OCI-LY3 (cell line): ENCODE results near the gene HIVEP3.

Experiments
- CTCF ChIP-seq: fragments of 200-600, 300-600 bp; sonication (generic); IDR thresholded peaks from 2 replicates; pipeline ENCODE4 v1.5.1; 2014; ENCODE audit warnings: antibody characterized with exemption, low read length, low read depth
- EZH2phosphoT487 ChIP-seq: fragments of 200-600 bp; shearing (Covaris generic); IDR thresholded peaks from 2 replicates; pipeline ENCODE4 v1.6.1; 2018; ENCODE audit warnings: antibody characterized with exemption, mixed run types, low read depth

GRCh38 chr1:41665962-41666917 is 252.5 kb downstream of the HIVEP3 start:
- TF ChIP-seq CTCF, result no peak
- no peak for TF ChIP-seq EZH2phosphoT487
